ENCODE data around the gene RALGAPA2.

- TF ChIP-seq SUZ12 (IDR thresholded peaks at IDR 0.05) (no peak), ELF4 (IDR thresholded peaks at IDR 0.05) (no peak), BHLHE40 (IDR thresholded peaks at IDR 0.05; ENCODE audit: borderline replicate concordance) (no peak), CTBP1 (IDR thresholded peaks at IDR 0.05; ENCODE audit: borderline replicate concordance) (no peak), NFRKB (IDR thresholded peaks at IDR 0.05) (no peak), FOXM1 (IDR thresholded peaks at IDR 0.05; ENCODE audit: borderline replicate concordance) (no peak), SP1 (IDR thresholded peaks at IDR 0.05) (no peak), FOXK2 (IDR thresholded peaks at IDR 0.05) (no peak), LEF1 (IDR thresholded peaks at IDR 0.05; ENCODE audit: borderline replicate concordance) (no peak), HDGF (IDR thresholded peaks at IDR 0.05; ENCODE audit: borderline replicate concordance) (no peak), TARDBP (IDR thresholded peaks at IDR 0.05) (no peak), FOXA1 (IDR thresholded peaks at IDR 0.05) (no peak)
Measured at GRCh38 chr20:20503777-20504530, 208.5 kb downstream of the RALGAPA2 start.
